Measurements from ENCODE around the gene SYK. TPM values are rescaled to one million over a fixed set of nuclear protein-coding genes. Genes with fewer than 3 reads are reported as not detected.

Gene SYK
- total and polyA plus RNA-seq, 2 of the 4 experiments (the other 2 are of a cell fraction) = not detected

DNA sequence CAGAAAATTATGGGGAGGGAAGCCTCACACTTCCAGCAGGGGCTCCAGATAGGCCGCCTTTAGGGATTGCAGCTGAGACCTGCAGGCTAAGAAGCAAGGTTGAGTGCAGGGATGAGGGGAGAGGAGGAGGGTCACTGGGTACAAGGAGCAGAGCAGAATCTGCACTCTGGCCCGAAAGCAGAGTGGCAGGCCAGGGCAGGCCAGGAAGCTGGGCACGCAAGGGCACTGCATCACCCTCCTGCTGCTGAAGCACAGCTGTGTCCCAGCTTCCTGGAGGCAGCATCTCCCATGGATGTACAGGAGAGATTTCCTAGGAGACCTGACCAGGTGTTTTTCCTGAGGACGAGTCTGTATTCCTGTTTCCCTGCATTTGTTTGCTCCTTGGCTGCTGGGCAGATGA lies 92.1 kb downstream of the SYK start:
- dilution Hi-C loops (cut with HindIII; ENCODE audit: low sequenced_read_pairs, unreplicated experiment) (no loop called here), intact Hi-C loops (cut with micrococcal nuclease) (no loop called here), in situ Hi-C loops (cut with MboI; ENCODE audit: low sequenced_read_pairs) (no loop called here)
- Histone ChIP-seq H3K9me3 (ENCODE audit: control insufficient read depth, insufficient read depth, low read length) (no peaks in the 10 kb centered on the region), H2BK20ac (ENCODE audit: low read depth, low read length) (no peak overlapping the region), H2AK9ac (replicated peaks; ENCODE audit: low read depth, low read length, poor library complexity) (no peak overlapping the region), H2BK5ac (ENCODE audit: low read depth, low read length, poor library complexity, severe bottlenecking) (no peak overlapping the region), H3K9ac (ENCODE audit: low read depth, low read length) (no peak overlapping the region), H3K4me2 (ENCODE audit: low read depth, low read length) (no peak overlapping the region), H2AK5ac (ENCODE audit: low read depth, low read length) (no peak overlapping the region), H3K9me1 (ENCODE audit: insufficient read depth, low read length) (no peaks in the 10 kb centered on the region), H3K18ac (ENCODE audit: low read depth, low read length) (no peak overlapping the region), H4K5ac (ENCODE audit: low read depth, low read length) (no peak overlapping the region), H2AFZ (replicated peaks; ENCODE audit: low read length, poor library complexity) (no peak overlapping the region), H3K56ac (ENCODE audit: extremely low read depth, insufficient read depth, low read length) (no peak overlapping the region), H3K79me1 (ENCODE audit: low read depth in 1 of 2, low read length in 2 of 2) (no peaks in the 10 kb centered on the region), H3K4ac (ENCODE audit: low read depth, low read length) (no peak overlapping the region), H2BK120ac (ENCODE audit: low read depth, low read length) (no peak overlapping the region), H3K4me3 (ENCODE audit: insufficient read depth, low read depth, low read length) (no peak overlapping the region), H4K91ac (ENCODE audit: insufficient read depth, low read depth, low read length) (no peak overlapping the region), H3K36me3 (ENCODE audit: control insufficient read depth, insufficient read depth, low read length) (no peaks in the 10 kb centered on the region), H3K27me3 (ENCODE audit: control insufficient read depth, insufficient read depth, low read length) (peaks cover 38% of the 10 kb centered on the region), H3K23ac (ENCODE audit: low read depth, low read length) (no peak overlapping the region; the same call in 1 of the 2 replicates), H3K14ac (replicated peaks; ENCODE audit: low read depth, low read length) (no peak overlapping the region), H2BK15ac (ENCODE audit: low read depth, low read length) (no peak overlapping the region), H4K20me1 (ENCODE audit: insufficient read depth, low read length) (no peaks in the 10 kb centered on the region), H3K27ac (ENCODE audit: insufficient read depth, low read length) (no peak overlapping the region), H3K4me1 (ENCODE audit: control insufficient read depth, insufficient read depth, low read length) (no peaks in the 10 kb centered on the region), H4K8ac (ENCODE audit: low read depth in 2 of 2, low read length in 2 of 2) (no peak overlapping the region)
- CTCF ChIA-PET = no interaction called here
- POLR2A ChIA-PET (ENCODE audit: unreplicated experiment) = no interaction called here
- WGBS, 2 experiments (ENCODE audit: extremely low coverage in 2 of 2, insufficient read length in 1 of 2) = 67% methylated on average over 2 of the region's 4 CpGs; no CpG with 5 or more reads in 1 of the 2 experiments
- no TSS peak for BruUV-seq (replicated peaks)
- DNase-seq = no peak
- TF ChIP-seq, protein P1, sequence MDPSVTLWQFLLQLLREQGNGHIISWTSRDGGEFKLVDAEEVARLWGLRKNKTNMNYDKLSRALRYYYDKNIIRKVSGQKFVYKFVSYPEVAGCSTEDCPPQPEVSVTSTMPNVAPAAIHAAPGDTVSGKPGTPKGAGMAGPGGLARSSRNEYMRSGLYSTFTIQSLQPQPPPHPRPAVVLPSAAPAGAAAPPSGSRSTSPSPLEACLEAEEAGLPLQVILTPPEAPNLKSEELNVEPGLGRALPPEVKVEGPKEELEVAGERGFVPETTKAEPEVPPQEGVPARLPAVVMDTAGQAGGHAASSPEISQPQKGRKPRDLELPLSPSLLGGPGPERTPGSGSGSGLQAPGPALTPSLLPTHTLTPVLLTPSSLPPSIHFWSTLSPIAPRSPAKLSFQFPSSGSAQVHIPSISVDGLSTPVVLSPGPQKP (IDR thresholded peaks at IDR 0.05; ENCODE audit: borderline replicate concordance, low read depth, low read length) = no peak
- TF ChIP-seq MAZ (IDR thresholded peaks at IDR 0.05; ENCODE audit: borderline replicate concordance, low read depth, low read length) (no peak), CHD1 (IDR thresholded peaks at IDR 0.05; ENCODE audit: low read depth, low read length) (no peak), MAFK (IDR thresholded peaks at IDR 0.05; ENCODE audit: low read depth, low read length) (no peak), BHLHE40 (IDR thresholded peaks at IDR 0.05; ENCODE audit: low read depth, low read length) (no peak), RFX5 (IDR thresholded peaks at IDR 0.05; ENCODE audit: low read depth, low read length) (no peak), POLR2A (IDR thresholded peaks at IDR 0.05; ENCODE audit: low read depth, low read length) (no peak), RCOR1 (IDR thresholded peaks at IDR 0.05; ENCODE audit: insufficient replicate concordance, low read length) (no peak), SMC3 (IDR thresholded peaks at IDR 0.05; ENCODE audit: low read depth, low read length) (no peak), RAD21 (IDR thresholded peaks at IDR 0.05; ENCODE audit: low read length) (no peak)
- TF ChIP-seq, protein P2, sequence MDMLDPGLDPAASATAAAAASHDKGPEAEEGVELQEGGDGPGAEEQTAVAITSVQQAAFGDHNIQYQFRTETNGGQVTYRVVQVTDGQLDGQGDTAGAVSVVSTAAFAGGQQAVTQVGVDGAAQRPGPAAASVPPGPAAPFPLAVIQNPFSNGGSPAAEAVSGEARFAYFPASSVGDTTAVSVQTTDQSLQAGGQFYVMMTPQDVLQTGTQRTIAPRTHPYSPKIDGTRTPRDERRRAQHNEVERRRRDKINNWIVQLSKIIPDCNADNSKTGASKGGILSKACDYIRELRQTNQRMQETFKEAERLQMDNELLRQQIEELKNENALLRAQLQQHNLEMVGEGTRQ (IDR thresholded peaks at IDR 0.05; ENCODE audit: low read depth, low read length) = no peak
- no peak for ATAC-seq (ENCODE audit: low read depth)
